Pancreas (tissue), 10 donors: ENCODE measurements around the gene TCF15. TPM values are rescaled to one million over a fixed set of nuclear protein-coding genes. Genes with fewer than 3 reads are reported as not detected.

Experiments used
- ATAC-seq, 4 donors: fragments of 200-7000 bp; cut with Tn5 transposase; one replicate each; pipeline versions ENCODE4 v1.8.0 to v1.9.1; 2020; ENCODE audit warnings: mild to moderate bottlenecking in 4 of 4, moderate library complexity in 4 of 4
- DNase-seq, 6 donors: peaks; one replicate each; pipeline ENCODE4 v3.0.0-alpha.2; 2020
- FAIRE-seq: peaks from 2 replicates; lab custom pipeline; 2012; peaks lifted over from hg19 to GRCh38; lab: Jason Lieb, UNC
- H3K27ac ChIP-seq, 4 donors: fragments of 200-600 bp; sonication (generic); 1 replicate in 3 of 4; 2 replicates in 1 of 4; pipeline versions ENCODE4 v1.5.0 to v1.8.0; 2020
- H3K27me3 ChIP-seq, 4 donors: fragments of 200-600 bp; one replicate each; pipeline ENCODE4 v1.8.0; 2021
- H3K36me3 ChIP-seq, 3 donors: fragments of 200-600 bp; sonication (generic) in 1 of 3; one replicate each; pipeline versions ENCODE4 v1.5.0 to v1.8.0; 2020 to 2021
- H3K4me1 ChIP-seq, 3 donors: fragments of 200-600 bp; one replicate each; pipeline ENCODE4 v1.8.0; 2021
- H3K4me3 ChIP-seq, 4 donors: fragments of 200-600 bp; sonication (generic) in 2 of 4; one replicate each; pipeline versions ENCODE4 v1.5.0 to v1.8.0; 2020 to 2021
- H3K9me3 ChIP-seq, 4 donors: fragments of 200-600 bp; one replicate each; pipeline ENCODE4 v1.8.0; 2021
- WGBS, 2 donors: extraction: QIAGEN DNeasy Blood & Tissue Kit; methylation state at CpG; one replicate each; pipeline ENCODE4 v1.1.7; 2013; 5-methylcytosine and 5-hydroxymethylcytosine counted together
- intact Hi-C, 3 donors: fragments of 100-400 bp; cut with DNase I; formaldehyde crosslinking; loops; one replicate each; pipeline versions ENCODE4 v1.11.1 to v1.14.2; 2022
- polyA plus RNA-seq, 2 donors: library from polyadenylated mRNA; stranded (reverse); fragments of 200-250 nt; gene quantifications; one replicate each; pipeline ENCODE4 v1.2.3, GENCODE V29; 2013
- total RNA-seq, 6 donors: library from RNA; stranded (reverse); fragmentation: NEBNext Ultra II Directional in 4 of 6; extraction: Animal tissue kit (Norgen Biotek cat#: 25700) in 4 of 6; gene quantifications; one replicate each; pipeline versions ENCODE4 v1.2.1 to v1.2.4, GENCODE V29; 2021 to 2023
- TF ChIP-seq, protein P1 (sequence below), 4 donors: fragments of 200-600 bp; sonication (generic) in 3 of 4; IDR thresholded peaks; one replicate each; pipeline versions ENCODE4 v1.5.0 to v1.8.0; 2021; ENCODE audit warnings: antibody characterized with exemption in 4 of 4
- donor health status: healthy with polysubstance abuse.
- donor health status: DM: no; HTN: no; CAD: no; lungs with moderate emphysema.
- donor health status: DM: no; HTN: no; CAD: no.
- donor health status: control.
- donor health status: control.
- donor health status: Bipolar disorder and iron deficiency.
- donor health status: DM: yes; HTN: yes; CAD: no.
- donor health status: DM: no; HTN: no; CAD: no.
- donor health status: DM: no; HTN: no; CAD: no.
- donor health status: DM: yes; HTN: yes; CAD: no.

Gene TCF15
- total and polyA plus RNA-seq, 8 donors, result 0.16 to 0.80 (median 0.20) TPM; not detected in 1

DNA sequence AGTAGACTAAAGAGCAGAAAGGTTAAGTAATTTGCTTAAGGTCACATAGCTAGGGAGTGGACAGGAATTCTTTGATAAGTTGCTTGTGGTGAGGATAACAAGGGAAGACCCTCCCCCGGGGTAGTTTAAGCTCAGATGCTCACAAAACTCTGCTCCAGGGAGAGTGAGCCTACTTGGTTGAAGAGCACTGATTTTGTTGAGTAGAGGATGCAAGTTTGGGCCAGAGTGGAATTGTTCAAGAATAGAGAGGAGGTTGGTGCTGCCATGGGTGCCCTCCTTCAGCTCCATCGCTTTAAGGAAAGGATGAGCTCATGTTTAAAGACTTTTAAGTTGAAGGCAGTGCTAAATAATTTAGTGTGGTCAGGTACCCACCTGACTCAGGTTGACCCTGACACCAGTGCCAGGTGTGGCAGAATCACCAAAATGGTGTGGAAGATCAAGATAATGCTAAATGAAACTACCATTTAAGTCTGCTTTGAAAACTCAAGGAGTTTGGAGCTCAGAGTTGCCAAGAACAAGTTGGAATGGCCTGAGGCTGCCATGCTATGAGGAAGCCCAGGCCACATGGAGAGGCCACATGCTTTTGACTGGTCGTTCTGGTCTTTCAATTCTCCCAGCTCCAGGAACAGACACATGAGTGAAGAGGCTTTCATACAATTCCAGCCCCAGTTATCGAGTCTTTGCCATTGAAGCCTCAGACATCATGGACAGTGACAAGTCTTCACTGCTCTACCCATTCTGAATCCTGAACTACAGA is 8.0 kb upstream of the TCF15 start:
- intact Hi-C loops, result no loop called here
- 56 to 64% methylated on average over 4 of the region's 4 CpGs for WGBS, 2 donors
- FAIRE-seq (no peak), ATAC-seq (no peak), DNase-seq (no peak)
- H3K36me3 ChIP-seq, result no peaks in the 10 kb centered on the region
- peaks cover 0 to 9% (median 0%) of the 10 kb centered on the region in 4 donors for H3K27me3 ChIP-seq
- H3K4me1 ChIP-seq, result no peaks in the 10 kb centered on the region
- peaks cover 0 to 4% (median 0%) of the 10 kb centered on the region in 4 donors for H3K9me3 ChIP-seq
- H3K4me3 ChIP-seq, result no peak overlapping the region
- TF ChIP-seq, protein P1, sequence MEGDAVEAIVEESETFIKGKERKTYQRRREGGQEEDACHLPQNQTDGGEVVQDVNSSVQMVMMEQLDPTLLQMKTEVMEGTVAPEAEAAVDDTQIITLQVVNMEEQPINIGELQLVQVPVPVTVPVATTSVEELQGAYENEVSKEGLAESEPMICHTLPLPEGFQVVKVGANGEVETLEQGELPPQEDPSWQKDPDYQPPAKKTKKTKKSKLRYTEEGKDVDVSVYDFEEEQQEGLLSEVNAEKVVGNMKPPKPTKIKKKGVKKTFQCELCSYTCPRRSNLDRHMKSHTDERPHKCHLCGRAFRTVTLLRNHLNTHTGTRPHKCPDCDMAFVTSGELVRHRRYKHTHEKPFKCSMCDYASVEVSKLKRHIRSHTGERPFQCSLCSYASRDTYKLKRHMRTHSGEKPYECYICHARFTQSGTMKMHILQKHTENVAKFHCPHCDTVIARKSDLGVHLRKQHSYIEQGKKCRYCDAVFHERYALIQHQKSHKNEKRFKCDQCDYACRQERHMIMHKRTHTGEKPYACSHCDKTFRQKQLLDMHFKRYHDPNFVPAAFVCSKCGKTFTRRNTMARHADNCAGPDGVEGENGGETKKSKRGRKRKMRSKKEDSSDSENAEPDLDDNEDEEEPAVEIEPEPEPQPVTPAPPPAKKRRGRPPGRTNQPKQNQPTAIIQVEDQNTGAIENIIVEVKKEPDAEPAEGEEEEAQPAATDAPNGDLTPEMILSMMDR (IDR thresholded peaks at IDR 0.05), result no peak
- H3K27ac ChIP-seq, result no peak overlapping the region

DNA sequence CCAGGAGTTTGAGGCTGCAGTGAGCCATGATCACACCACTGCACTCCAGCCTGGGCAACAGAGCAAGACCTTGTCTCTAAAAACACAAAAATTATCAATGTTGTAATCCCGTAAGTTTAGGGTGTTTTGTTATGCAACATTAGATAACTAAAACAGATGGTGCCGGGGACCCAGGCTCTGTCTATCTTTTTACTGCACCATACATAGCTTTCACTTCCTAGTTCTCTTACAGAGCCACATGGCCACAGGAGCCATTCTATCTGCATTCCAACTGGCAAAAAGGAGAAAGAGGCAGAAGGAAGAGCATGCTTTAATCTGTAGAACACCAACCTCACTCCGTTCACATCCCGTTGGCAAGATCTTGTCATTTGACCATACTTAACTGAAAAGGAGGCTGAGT is 5.4 kb upstream of the TCF15 start:
- no peak overlapping the region for H3K27ac ChIP-seq
- TF ChIP-seq, protein P1 (IDR thresholded peaks at IDR 0.05), result no peak
- H3K9me3 ChIP-seq, result peaks cover 0 to 4% (median 0%) of the 10 kb centered on the region in 4 donors
- peaks cover 0 to 16% (median 2%) of the 10 kb centered on the region in 4 donors for H3K27me3 ChIP-seq
- DNase-seq (no peak), ATAC-seq (no peak), FAIRE-seq (no peak)
- no peaks in the 10 kb centered on the region for H3K4me1 ChIP-seq
- H3K4me3 ChIP-seq, result no peak overlapping the region
- no peaks in the 10 kb centered on the region for H3K36me3 ChIP-seq
- intact Hi-C loops, result no loop called here
- 71 to 82% methylated on average over 4 of the region's 4 CpGs for WGBS, 2 donors

DNA sequence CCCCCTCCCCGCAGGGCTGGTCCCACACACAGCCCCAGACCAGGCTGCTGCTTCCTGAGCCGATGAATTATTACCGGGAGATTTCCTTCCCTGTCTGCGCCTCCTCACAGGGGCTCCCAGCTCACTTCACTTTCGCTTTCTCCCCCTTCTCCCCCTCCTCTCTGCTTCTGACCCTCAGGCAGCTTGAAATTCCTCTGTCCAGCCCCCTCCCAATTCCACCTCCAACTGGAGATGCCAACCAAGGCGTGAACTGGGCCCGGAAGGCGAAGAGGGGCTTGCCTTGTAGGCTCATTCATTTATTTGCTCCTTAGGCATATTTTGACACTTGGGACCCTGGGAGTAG is 1.7 kb upstream of the TCF15 start:
- TF ChIP-seq, protein P1 (IDR thresholded peaks at IDR 0.05), result no peak
- intact Hi-C loops, result no loop called here
- 35 to 41% methylated on average over 8 of the region's 8 CpGs for WGBS, 2 donors
- Histone ChIP-seq H3K27ac (no peak overlapping the region), H3K4me1 (no peaks in the 10 kb centered on the region), H3K27me3 (peaks cover 0 to 12% (median 3%) of the 10 kb centered on the region in 4 donors), H3K36me3 (no peaks in the 10 kb centered on the region), H3K4me3 (no peak overlapping the region), H3K9me3 (no peaks in the 10 kb centered on the region)
- DNase-seq (no peak), FAIRE-seq (no peak), ATAC-seq (no peak)

DNA sequence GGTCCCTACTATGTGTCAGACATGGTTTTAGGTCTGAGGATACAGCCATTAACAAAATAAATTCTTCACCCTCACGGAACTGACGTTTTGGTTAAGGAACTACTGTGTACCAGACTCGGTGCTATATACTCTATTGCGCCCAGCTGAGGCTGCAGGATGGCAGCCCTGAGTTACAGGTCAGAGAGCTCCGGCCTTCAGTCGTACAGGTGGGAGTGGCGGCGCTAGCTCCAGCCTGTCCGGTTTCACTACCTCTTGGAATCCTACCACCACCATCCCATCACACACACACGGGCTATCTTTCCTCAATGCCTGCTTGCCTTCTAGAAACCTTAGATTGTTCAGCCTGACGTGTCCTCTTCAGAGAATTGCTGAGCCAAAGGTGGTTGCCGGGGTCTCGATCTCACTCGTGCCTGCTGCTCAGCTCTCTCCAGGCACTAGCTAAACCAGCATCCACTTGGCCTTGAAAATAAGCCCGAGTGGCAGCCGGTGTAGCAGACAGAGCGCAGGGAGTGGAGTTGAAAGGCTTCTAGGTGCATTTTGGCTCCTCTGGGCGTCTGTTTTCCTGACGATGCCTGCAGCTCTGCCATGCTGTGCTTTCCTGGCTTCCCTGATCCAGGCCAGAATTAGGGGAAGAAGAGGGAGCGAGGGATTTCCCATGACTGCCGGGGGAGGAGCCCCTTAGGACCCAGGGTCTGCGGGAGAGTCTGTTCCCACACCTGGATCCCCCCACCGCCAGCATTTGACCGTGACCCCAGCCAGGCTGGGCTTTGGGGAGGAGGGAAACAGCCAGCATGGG is 1.1 kb upstream of the TCF15 start:
- no peaks in the 10 kb centered on the region for H3K9me3 ChIP-seq
- WGBS, 2 donors, result 24 to 25% methylated on average over 24 of the region's 24 CpGs
- intact Hi-C loops, result no loop called here
- TF ChIP-seq, protein P1 (IDR thresholded peaks at IDR 0.05), result no peak
- DNase-seq (no peak), ATAC-seq (no peak), FAIRE-seq (no peak)
- H3K4me1 ChIP-seq, result no peaks in the 10 kb centered on the region
- H3K27ac ChIP-seq, result no peak overlapping the region
- H3K36me3 ChIP-seq, result no peaks in the 10 kb centered on the region
- H3K27me3 ChIP-seq, result peaks cover 0 to 12% (median 3%) of the 10 kb centered on the region in 4 donors
- H3K4me3 ChIP-seq, result no peak overlapping the region
